ENCODE measurements around the gene GLB1L2.
"Not testable (repeated sequence)": the region's sequence is repeated elsewhere in the genome, so short reads cannot be mapped to it uniquely, and the experiment has no call there.

Gene GLB1L2

DNA sequence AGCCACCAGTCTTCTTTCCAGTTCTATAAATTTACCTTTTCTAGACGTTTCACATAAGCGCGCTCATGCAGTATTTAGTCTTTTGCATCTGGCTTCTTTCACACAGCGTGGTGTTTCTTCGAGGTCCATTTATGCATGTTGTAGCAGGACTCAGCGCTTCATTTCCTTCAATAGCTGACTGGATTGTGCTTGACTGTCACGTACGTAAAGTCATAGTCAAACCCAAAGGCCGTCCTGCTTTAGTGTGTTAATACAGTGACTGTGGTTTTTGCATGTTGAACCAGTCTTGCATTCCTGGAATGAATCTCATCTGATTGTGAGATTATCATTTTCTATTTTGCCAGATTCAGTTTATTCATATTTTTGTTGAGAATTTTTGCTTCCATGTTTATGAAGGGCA lies 37.1 kb upstream of the GLB1L2 start:
- CTCF ChIA-PET, result no interaction called here
- no peak for TF ChIP-seq CTCF (IDR thresholded peaks at IDR 0.05; ENCODE audit: control extremely low read depth, extremely low read depth, low read depth, missing control alignments)
- no peak for DNase-seq (ENCODE audit: extremely low spot score)
- POLR2A ChIA-PET, result no interaction called here

- ChIA-PET CTCF (no interaction called here), POLR2A (no interaction called here)
- TF ChIP-seq CTCF (IDR thresholded peaks at IDR 0.05; ENCODE audit: control extremely low read depth, extremely low read depth, low read depth, missing control alignments), result no peak
- DNase-seq (ENCODE audit: extremely low spot score), result no peak
Measured at GRCh38 chr11:134312223-134312622, 19.6 kb upstream of the GLB1L2 start.

- no peak for TF ChIP-seq CTCF (IDR thresholded peaks at IDR 0.05; ENCODE audit: control extremely low read depth, extremely low read depth, low read depth, missing control alignments)
- no peak for DNase-seq (ENCODE audit: extremely low spot score)
- ChIA-PET CTCF (no interaction called here), POLR2A (no interaction called here)
Measured at GRCh38 chr11:134312807-134313206, 19.0 kb upstream of the GLB1L2 start.

GRCh38 chr11:134313379-134313778 lies 18.4 kb upstream of the GLB1L2 start:
- no peak for DNase-seq (ENCODE audit: extremely low spot score)
- no peak for TF ChIP-seq CTCF (IDR thresholded peaks at IDR 0.05; ENCODE audit: control extremely low read depth, extremely low read depth, low read depth, missing control alignments)
- POLR2A ChIA-PET, result no interaction called here
- CTCF ChIA-PET, result no interaction called here

DNA sequence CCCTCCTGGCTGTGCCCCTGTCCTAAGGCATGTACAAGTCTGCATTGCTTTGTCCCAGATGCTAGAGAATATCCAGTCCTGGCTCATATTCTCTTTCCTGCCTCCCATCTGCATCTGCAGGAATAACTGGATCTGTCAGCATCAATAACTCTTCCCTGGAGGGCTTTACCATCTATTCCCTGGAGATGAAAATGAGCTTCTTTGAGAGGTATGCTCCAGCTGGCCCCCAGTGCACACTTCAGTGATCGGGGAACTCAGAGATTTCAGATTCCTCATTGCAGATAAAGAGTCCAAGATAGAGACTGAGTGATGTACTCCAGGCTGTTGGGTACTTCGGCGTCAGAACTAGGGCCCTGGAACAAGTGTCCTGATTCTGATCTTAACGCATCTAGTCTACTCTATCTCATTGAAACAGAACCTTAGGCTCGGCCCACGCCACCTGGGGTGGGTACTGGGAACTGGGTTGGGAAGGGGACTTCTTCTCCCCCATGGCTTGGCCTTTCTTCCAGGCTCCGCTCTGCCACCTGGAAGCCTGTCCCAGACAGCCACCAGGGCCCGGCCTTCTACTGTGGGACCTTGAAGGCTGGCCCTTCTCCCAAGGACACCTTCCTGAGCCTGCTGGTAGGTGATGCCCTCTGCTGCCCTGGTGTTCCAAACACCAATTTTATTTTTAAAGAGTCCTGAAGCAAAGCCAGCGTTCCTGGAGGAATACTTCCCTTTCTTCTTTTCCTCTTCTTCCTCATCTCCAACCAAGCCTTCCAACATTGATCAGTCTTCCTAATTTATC lies 17.8 kb upstream of the GLB1L2 start:
- TF ChIP-seq CTCF (IDR thresholded peaks at IDR 0.05; ENCODE audit: control extremely low read depth, extremely low read depth, low read depth, missing control alignments), result no peak
- DNase-seq (ENCODE audit: extremely low spot score), result no peak
- ChIA-PET CTCF (no interaction called here), POLR2A (no interaction called here)

- DNase-seq (ENCODE audit: extremely low spot score), result no peak
Measured at GRCh38 chr11:134317103-134317502, 14.7 kb upstream of the GLB1L2 start.

DNA sequence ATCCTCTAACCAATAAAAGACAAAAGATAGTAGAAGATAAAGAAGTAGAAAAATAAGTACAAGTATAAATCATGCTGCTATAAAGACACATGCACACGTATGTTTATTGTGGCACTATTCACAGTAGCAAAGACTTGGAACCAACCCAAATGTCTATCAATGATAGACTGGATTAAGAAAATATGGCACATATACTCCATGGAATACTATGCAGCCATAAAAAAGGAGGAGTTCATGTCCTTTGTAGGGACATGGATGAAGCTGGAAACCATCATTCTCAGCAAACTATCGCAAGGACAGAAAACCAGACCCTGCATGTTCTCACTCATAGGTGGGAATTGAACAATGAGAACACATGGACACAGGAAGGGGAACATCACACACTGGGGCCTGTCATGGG lies 10.4 kb upstream of the GLB1L2 start:
- POLR2A ChIA-PET, result not testable (repeated sequence)

More at GRCh38 chr11:134317103-134317502, 14.7 kb upstream of the GLB1L2 start:
- ChIA-PET POLR2A (no interaction called here), CTCF (no interaction called here)
- no peak for TF ChIP-seq CTCF (IDR thresholded peaks at IDR 0.05; ENCODE audit: control extremely low read depth, extremely low read depth, low read depth, missing control alignments)

More for the DNA sequence above, 10.4 kb upstream of the GLB1L2 start:
- CTCF ChIA-PET; DNase-seq (ENCODE audit: extremely low spot score): not testable (repeated sequence)
